PC-9 (cell line): Measurements from ENCODE around the gene XYLB. TPM values are rescaled to one million over a fixed set of nuclear protein-coding genes. Genes with fewer than 3 reads are reported as not detected.
"Not testable (repeated sequence)": the region's sequence is repeated elsewhere in the genome, so short reads cannot be mapped to it uniquely, and the experiment has no call there.

ENCODE experiments used
- BruUV-seq: library from RNA; stranded (reverse); fragments of 400-500 nt; replicated peaks from 2 replicates; lab custom pipeline; 2021; lab: Mats Ljungman, UMichigan
- CTCF ChIA-PET: fragments of 300-600 bp; sonication (Branson Sonifier 250); formaldehyde crosslinking; loops from one replicate; lab custom pipeline; 2022; ENCODE audit warnings: antibody characterized with exemption; lab: Charles Lee
- POLR2A ChIA-PET: fragments of 300-600 bp; sonication (Branson Sonifier 250); formaldehyde crosslinking; loops from one replicate; lab custom pipeline; 2022; ENCODE audit warnings: antibody characterized with exemption; ENCODE audit not compliant: unreplicated experiment; lab: Charles Lee
- DNase-seq, 2 experiments: peaks; one replicate each; pipeline versions ENCODE4 v3.0.0 to v3.0.0-alpha.2; 2015 to 2022; ENCODE audit warnings: mixed read lengths in 1 of 2
- H2AFZ ChIP-seq: fragments of 200-600 bp; sonication (generic); 2 replicates; pipeline ENCODE4 v1.8.1; 2017; ENCODE audit warnings: antibody characterized with exemption
- H3F3A ChIP-seq: fragments of 200-600 bp; sonication (generic); 2 replicates; pipeline ENCODE4 v1.8.1; 2017; ENCODE audit warnings: antibody characterized with exemption, mild to moderate bottlenecking, low read depth; ENCODE audit not compliant: insufficient read depth
- H3K27ac ChIP-seq: fragments of 200-600 bp; sonication (generic); 2 replicates; pipeline ENCODE4 v1.6.1; 2016; ENCODE audit warnings: mixed run types
- H3K27me3 ChIP-seq: fragments of 200-600 bp; sonication (generic); 2 replicates; pipeline ENCODE4 v1.6.1; 2016; ENCODE audit warnings: low read depth, mixed run types; ENCODE audit not compliant: insufficient read depth
- H3K36me3 ChIP-seq: fragments of 200-600 bp; sonication (generic); 2 replicates; pipeline ENCODE4 v1.6.1; 2016; ENCODE audit warnings: low read depth, mixed run types
- H3K4me1 ChIP-seq: fragments of 200-600 bp; sonication (generic); replicated peaks from 2 replicates; pipeline ENCODE4 v1.6.1; 2016; ENCODE audit warnings: mixed run types; ENCODE audit not compliant: insufficient read depth
- H3K4me2 ChIP-seq: fragments of 200-600 bp; sonication (generic); 2 replicates; pipeline ENCODE4 v1.6.1; 2017; ENCODE audit warnings: mixed run types
- H3K4me3 ChIP-seq: fragments of 200-600 bp; sonication (generic); 2 replicates; pipeline ENCODE4 v1.6.1; 2016; ENCODE audit warnings: mixed run types
- H3K79me2 ChIP-seq: fragments of 200-600 bp; sonication (generic); 2 replicates; pipeline ENCODE4 v1.6.1; 2017; ENCODE audit warnings: low read depth, mixed run types
- H3K9me2 ChIP-seq: fragments of 200-600 bp; sonication (generic); 2 replicates; pipeline ENCODE4 v1.8.1; 2017; ENCODE audit warnings: mild to moderate bottlenecking; ENCODE audit not compliant: insufficient read depth
- H3K9me3 ChIP-seq: fragments of 200-600 bp; sonication (generic); 2 replicates; pipeline ENCODE4 v1.8.1; 2016; ENCODE audit warnings: low read depth; ENCODE audit not compliant: insufficient read depth
- H4K20me1 ChIP-seq: fragments of 200-600 bp; sonication (generic); 2 replicates; pipeline ENCODE4 v1.8.1; 2017; ENCODE audit not compliant: insufficient read depth
- EZH2 ChIP-seq: fragments of 200-600 bp; sonication (generic); IDR thresholded peaks from 2 replicates; pipeline ENCODE4 v1.8.0; 2017; ENCODE audit warnings: antibody characterized with exemption, low read depth
- intact Hi-C: fragments of 100-400 bp; cut with micrococcal nuclease; formaldehyde crosslinking; loops from one replicate; pipeline ENCODE4 v1.10.0; 2022; ENCODE audit not compliant: unreplicated experiment
- total RNA-seq: library from RNA; stranded (reverse); gene quantifications from 2 replicates; pipeline ENCODE4 v1.2.3, GENCODE V29; 2021
- TF ChIP-seq, protein P1 (sequence below): fragments of 200-600 bp; sonication (generic); conservative IDR thresholded peaks from 2 replicates; pipeline ENCODE4 v1.6.1; 2017; ENCODE audit warnings: mixed run types, antibody characterized with exemption, mild to moderate bottlenecking, moderate library complexity

The XYLB gene
- total RNA-seq, 1 experiment from 2014 or later = 2.4 TPM

DNA sequence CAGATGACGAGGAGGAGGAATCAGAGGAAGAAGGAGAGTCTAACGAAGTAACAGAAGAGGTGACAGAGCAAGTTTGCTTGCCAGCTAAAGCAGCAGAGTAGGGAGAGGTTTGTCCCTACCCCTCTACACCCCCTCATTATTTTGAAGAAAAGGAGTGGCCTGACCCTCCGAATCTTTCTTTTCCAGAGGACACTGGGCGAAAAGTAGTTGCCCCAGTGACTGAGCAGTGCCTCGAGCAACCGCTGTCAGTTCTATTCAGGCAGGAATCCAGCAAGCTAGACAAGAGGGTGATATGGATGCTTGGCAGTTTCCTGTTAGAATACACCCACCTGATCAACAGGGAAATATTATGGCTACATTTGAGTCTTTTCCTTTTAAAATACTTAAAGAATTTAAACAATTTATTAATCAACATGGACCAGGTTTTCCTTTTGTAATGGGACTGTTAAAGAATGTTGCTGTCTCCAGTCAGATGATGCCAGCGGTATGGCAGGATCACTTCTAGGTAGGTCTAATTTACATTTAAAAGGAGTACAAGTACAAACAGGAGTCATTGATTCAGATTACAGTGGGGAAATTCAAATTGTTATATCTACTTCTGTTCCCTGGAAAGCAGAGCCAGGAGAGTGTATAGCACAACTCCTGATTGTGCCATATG, 75.2 kb downstream of the XYLB start:
- no TSS peak for BruUV-seq
- intact Hi-C loops = no loop called here
- no peaks in the 10 kb centered on the region for H3K36me3 ChIP-seq
- no peak for DNase-seq
- no peaks in the 10 kb centered on the region for H3K27me3 ChIP-seq
- no peak overlapping the region for H3K4me3 ChIP-seq
- H3K79me2 ChIP-seq = no peaks in the 10 kb centered on the region
- H4K20me1 ChIP-seq = no peaks in the 10 kb centered on the region
- CTCF ChIA-PET = no interaction called here
- no peak for TF ChIP-seq EZH2
- TF ChIP-seq, protein P1, sequence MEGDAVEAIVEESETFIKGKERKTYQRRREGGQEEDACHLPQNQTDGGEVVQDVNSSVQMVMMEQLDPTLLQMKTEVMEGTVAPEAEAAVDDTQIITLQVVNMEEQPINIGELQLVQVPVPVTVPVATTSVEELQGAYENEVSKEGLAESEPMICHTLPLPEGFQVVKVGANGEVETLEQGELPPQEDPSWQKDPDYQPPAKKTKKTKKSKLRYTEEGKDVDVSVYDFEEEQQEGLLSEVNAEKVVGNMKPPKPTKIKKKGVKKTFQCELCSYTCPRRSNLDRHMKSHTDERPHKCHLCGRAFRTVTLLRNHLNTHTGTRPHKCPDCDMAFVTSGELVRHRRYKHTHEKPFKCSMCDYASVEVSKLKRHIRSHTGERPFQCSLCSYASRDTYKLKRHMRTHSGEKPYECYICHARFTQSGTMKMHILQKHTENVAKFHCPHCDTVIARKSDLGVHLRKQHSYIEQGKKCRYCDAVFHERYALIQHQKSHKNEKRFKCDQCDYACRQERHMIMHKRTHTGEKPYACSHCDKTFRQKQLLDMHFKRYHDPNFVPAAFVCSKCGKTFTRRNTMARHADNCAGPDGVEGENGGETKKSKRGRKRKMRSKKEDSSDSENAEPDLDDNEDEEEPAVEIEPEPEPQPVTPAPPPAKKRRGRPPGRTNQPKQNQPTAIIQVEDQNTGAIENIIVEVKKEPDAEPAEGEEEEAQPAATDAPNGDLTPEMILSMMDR = no peak
- POLR2A ChIA-PET = no interaction called here
- H2AFZ ChIP-seq = no peak overlapping the region
- H3K9me2 ChIP-seq = no peaks in the 10 kb centered on the region
- no peak overlapping the region for H3K27ac ChIP-seq
- no peaks in the 10 kb centered on the region for H3F3A ChIP-seq
- H3K4me1 ChIP-seq = no peaks in the 10 kb centered on the region
- H3K9me3 ChIP-seq = no peaks in the 10 kb centered on the region
- no peak overlapping the region for H3K4me2 ChIP-seq

DNA sequence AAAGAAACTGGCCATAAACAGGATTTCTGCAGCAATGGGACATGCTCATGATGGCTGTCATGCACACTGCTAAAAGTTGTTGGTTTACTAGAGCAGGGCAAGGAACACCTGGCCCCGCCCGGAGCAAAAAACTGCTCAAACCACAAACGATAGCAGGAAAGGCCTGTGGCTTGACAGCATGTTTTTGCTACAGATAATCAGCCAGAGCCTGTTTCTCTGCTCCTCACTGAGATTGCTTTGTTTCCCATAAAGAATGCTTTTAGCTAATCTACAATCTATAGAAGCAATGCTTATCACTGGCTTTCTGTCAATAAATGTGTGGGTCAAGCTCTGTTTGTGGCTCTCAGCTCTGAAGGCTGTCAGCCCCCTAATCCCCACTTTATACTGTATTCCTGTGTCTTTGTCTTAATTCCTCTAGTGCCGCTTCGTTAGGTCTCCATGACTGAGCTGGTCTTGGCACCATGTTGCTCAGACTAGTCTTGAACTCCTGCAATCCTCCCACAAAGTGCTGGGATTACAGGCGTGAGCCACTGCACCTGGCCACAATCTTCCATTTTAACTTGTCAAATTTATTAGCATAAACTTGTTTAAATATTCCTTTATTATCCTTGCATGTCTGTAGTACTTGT, 80.3 kb downstream of the XYLB start:
- CTCF ChIA-PET, DNase-seq: not testable (repeated sequence)

DNA sequence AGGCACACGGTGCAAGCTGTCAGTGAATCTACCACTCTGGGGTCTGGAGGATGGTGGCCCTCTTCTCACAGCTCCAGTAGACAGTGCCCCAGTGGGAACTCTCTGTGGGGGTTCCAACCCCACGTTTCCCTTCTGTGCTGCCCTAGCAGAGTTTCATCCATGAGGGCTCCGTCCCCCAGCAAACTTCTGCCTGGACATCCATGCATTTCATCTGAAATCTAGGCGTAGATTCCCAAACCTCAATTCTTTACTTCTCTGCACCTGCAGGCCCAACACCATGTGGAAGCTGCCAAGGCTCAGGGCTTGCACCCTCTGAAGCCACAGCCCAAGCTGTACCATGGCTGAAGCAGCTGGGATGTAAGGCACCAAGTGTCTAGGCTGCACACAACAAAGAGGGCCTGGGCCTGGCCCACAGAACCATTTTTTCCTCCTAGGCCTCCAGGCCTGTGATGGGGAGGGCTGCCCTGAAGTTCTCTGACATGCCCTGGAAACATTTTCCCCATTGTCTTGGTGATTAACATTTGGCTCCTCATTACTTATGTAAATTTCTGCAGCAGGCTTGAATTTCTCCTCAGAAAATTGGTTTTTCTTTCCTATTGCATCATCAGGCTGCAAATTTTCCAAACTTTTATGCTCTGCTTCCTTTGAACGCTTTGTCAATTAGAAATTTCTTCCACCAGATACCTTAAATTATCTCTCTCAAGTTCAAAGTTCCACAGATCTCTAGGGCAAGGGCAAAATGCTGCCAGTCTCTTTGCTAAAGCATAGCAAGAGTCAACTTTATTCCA, 86.5 kb downstream of the XYLB start:
- H3F3A ChIP-seq, H3K9me2 ChIP-seq, intact Hi-C loops, H3K36me3 ChIP-seq, H3K27me3 ChIP-seq, DNase-seq, H3K27ac ChIP-seq, H3K9me3 ChIP-seq, BruUV-seq, H3K79me2 ChIP-seq, H3K4me3 ChIP-seq, POLR2A ChIA-PET, CTCF ChIA-PET, H3K4me2 ChIP-seq, H3K4me1 ChIP-seq, H2AFZ ChIP-seq, H4K20me1 ChIP-seq: not testable (repeated sequence)

More for the DNA sequence above, 80.3 kb downstream of the XYLB start:
- H3F3A ChIP-seq, H3K4me3 ChIP-seq, H3K4me2 ChIP-seq, POLR2A ChIA-PET, H3K9me2 ChIP-seq, H3K27me3 ChIP-seq, H3K79me2 ChIP-seq, H3K27ac ChIP-seq, intact Hi-C loops, H3K4me1 ChIP-seq, H3K36me3 ChIP-seq, BruUV-seq, H2AFZ ChIP-seq, H3K9me3 ChIP-seq, H4K20me1 ChIP-seq: not testable (repeated sequence)

DNA sequence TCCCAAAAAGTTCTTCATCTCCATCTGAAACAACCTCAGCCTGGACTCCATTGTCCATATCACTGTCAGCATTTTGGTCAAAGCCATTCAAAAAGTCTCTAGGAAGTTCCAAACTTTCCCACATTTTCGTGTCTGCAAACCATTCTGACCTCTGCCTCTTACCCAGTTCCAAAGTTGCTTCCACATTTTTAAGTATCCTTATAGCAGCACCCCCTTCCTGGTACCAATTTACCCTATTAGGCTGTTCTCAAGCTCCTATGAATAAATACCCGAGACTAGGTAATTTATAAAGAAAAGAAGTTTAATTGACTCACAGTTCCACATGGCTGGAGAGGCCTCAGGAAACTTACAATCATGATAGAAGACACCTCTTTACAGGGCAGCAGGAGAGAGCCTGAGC, 87.1 kb downstream of the XYLB start:
- H3K9me3 ChIP-seq, H3K9me2 ChIP-seq, DNase-seq, H4K20me1 ChIP-seq, BruUV-seq, H3K4me2 ChIP-seq, POLR2A ChIA-PET, CTCF ChIA-PET, H2AFZ ChIP-seq, H3K36me3 ChIP-seq, H3K27me3 ChIP-seq, H3F3A ChIP-seq, H3K79me2 ChIP-seq, intact Hi-C loops, H3K27ac ChIP-seq, H3K4me1 ChIP-seq, H3K4me3 ChIP-seq: not testable (repeated sequence)

DNA sequence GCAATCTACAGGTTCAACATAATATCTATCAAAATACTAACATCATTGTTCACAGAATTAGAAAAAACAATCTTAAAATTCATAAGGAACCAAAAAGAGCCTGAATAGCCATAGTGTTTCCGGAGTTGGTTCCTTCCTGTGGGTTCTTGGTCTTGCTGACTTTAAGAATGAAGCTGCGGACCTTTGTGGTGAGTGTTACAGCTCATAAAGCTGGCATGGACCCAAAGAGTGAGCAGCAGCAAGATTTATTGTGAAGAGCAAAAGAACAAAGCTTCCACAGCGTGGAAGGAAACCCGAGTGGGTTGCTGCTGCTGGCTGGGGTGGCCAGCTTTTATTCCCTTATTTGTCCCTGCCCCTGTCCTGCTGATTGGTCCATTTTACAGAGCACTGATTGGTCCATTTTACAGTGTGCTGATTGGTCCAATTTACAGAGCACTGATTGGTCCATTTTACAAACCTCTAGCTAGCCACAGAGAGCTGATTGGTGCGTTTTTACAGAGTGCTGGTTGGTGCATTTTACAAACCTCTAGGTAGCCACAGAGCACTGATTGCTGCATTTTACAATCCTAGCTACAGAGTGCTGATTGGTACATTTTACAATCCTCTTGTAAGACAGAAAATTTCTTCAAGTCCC, 92.0 kb downstream of the XYLB start:
- DNase-seq, H3K4me1 ChIP-seq, H3F3A ChIP-seq, H4K20me1 ChIP-seq, CTCF ChIA-PET, H2AFZ ChIP-seq, H3K27ac ChIP-seq, POLR2A ChIA-PET, intact Hi-C loops, H3K4me3 ChIP-seq, H3K36me3 ChIP-seq, BruUV-seq, H3K27me3 ChIP-seq, H3K9me2 ChIP-seq, H3K4me2 ChIP-seq, H3K79me2 ChIP-seq, H3K9me3 ChIP-seq: not testable (repeated sequence)

DNA sequence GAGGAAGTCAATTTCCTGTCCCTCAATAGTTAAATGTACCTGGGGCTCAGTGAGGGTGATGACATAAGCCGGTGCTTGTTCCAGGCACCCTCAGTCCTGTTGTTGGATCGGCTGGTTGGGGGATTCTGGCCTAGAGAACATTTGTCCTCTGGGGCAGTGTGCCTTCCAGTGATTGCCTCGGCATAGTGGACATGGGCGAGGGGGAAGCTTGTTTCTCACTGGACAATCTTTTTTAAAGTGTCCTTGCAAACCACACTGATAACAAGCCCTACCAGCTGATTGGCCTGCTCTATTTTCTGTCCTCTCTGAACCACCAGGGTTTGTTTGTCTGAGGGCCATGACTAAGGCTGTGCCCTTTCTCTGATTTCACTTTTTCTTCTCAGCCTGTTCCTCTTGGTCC, 96.6 kb downstream of the XYLB start:
- POLR2A ChIA-PET, CTCF ChIA-PET: not testable (repeated sequence)

More for the DNA sequence above, 96.6 kb downstream of the XYLB start:
- DNase-seq, H3F3A ChIP-seq, BruUV-seq, H3K27ac ChIP-seq, H3K9me2 ChIP-seq, H4K20me1 ChIP-seq, H3K79me2 ChIP-seq, H3K27me3 ChIP-seq, H3K36me3 ChIP-seq, H3K4me3 ChIP-seq, H2AFZ ChIP-seq, H3K4me1 ChIP-seq, intact Hi-C loops, H3K4me2 ChIP-seq, H3K9me3 ChIP-seq: not testable (repeated sequence)
